ENCODE results near the gene TSC22D4.
"Not testable (repeated sequence)": the region's sequence is repeated elsewhere in the genome, so short reads cannot be mapped to it uniquely, and the experiment has no call there.

The TSC22D4 gene

GRCh38 chr7:100513212-100513810 is 34.3 kb upstream of the TSC22D4 start:
- peaks cover 28% of the 10 kb centered on the region for H3K4me1 ChIP-seq (ENCODE audit: control insufficient read depth, insufficient read depth, low read length)
- no peaks in the 10 kb centered on the region for H3K36me3 ChIP-seq (ENCODE audit: control insufficient read depth, insufficient read depth, low read length, severe bottlenecking)
- H3K4me3 ChIP-seq (ENCODE audit: low read length), result no peak overlapping the region
- H3K27me3 ChIP-seq (replicated peaks; ENCODE audit: control insufficient read depth, insufficient read depth, low read length), result no peaks in the 10 kb centered on the region
- no peak overlapping the region for H3K9ac ChIP-seq (ENCODE audit: low read length)
- no peaks in the 10 kb centered on the region for H3K9me3 ChIP-seq (ENCODE audit: control insufficient read depth, low read length)
- DNase-seq (ENCODE audit: low read depth), result no peak

DNA sequence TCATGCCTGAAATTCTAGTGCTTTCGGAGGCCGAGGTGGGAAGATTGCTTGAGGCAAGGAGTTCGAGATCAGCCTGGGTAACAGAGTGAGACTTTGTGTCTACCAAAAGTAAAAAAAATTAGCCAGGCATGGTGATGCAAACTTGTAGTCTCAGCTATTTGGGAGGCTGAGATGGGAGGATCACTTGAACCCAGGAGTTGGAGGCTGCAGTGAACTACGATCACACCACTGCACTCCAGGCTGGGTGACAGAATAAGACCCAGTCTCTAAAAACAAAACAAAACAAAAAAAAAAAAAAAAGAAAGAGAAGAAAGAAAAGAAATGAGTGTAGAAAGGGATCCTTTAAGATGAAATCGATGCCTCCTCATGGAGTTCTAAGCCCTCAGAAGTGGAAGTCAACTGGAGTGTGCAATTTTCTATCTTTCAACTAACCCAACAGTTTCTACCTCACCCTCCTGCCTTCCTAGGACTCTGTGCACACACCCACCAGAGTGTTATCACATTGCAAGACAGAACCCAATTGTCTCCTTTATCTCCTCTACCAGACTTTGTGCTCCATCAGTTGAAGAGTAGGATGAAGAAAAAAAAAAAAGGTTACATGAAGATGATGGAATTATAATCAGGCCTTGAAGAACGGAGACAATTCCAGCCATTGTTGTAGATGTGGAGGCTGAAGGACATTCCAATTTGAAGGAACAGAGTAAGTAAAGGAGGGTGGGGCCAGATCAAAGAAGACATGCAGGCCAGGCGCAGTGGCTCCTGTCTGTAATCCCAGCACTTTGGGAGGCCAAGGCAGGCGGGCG is 31.6 kb upstream of the TSC22D4 start:
- Histone ChIP-seq H3K4me3 (ENCODE audit: low read length) (no peak overlapping the region), H3K4me1 (ENCODE audit: control insufficient read depth, insufficient read depth, low read length) (peaks cover 17% of the 10 kb centered on the region), H3K9ac (ENCODE audit: low read length) (no peak overlapping the region), H3K9me3 (ENCODE audit: control insufficient read depth, low read length) (no peaks in the 10 kb centered on the region), H3K27me3 (replicated peaks; ENCODE audit: control insufficient read depth, insufficient read depth, low read length) (no peaks in the 10 kb centered on the region), H3K36me3 (ENCODE audit: control insufficient read depth, insufficient read depth, low read length, severe bottlenecking) (no peaks in the 10 kb centered on the region)
- no peak for DNase-seq (ENCODE audit: low read depth)

GRCh38 chr7:100509231-100509630 is 30.2 kb upstream of the TSC22D4 start:
- Histone ChIP-seq H3K36me3 (ENCODE audit: control insufficient read depth, insufficient read depth, low read length, severe bottlenecking) (no peaks in the 10 kb centered on the region), H3K27me3 (replicated peaks; ENCODE audit: control insufficient read depth, insufficient read depth, low read length) (no peaks in the 10 kb centered on the region), H3K9me3 (ENCODE audit: control insufficient read depth, low read length) (no peaks in the 10 kb centered on the region), H3K4me3 (ENCODE audit: low read length) (no peak overlapping the region), H3K9ac (ENCODE audit: low read length) (no peak overlapping the region), H3K4me1 (ENCODE audit: control insufficient read depth, insufficient read depth, low read length) (peaks cover 6% of the 10 kb centered on the region)
- no peak for DNase-seq (ENCODE audit: low read depth)

DNA sequence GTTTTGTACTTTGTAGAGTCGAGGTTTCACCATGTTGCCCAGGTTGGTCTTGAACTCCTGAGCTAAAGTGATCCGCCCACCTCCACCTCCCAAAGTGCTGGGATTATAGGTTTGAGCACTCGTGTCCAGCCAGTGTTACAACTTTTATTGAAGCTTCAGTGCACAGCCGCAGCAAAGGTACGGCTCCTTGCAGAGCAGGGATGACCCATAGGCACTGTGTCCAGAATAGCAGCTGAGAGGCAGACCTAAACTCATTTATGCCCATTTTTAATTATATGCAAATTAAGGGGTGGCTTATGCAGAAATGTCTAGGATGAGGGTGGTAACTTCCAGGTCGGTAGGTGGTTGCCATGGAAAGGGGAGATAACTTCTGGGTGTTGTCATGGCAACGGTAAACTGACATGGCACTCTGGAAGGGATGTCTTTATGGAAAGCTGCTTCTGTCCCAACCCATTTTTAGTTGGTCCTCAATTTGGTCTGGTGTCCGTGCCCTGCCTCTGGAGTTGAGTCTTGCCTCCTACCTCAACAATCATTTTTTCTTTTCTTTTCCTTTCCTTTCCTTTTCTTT is 27.4 kb upstream of the TSC22D4 start:
- no peak for DNase-seq (ENCODE audit: low read depth)
- H3K36me3 ChIP-seq (ENCODE audit: control insufficient read depth, insufficient read depth, low read length, severe bottlenecking), result no peaks in the 10 kb centered on the region

GRCh38 chr7:100504887-100505611 is 26.0 kb upstream of the TSC22D4 start:
- H3K36me3 ChIP-seq (ENCODE audit: control insufficient read depth, insufficient read depth, low read length, severe bottlenecking), result no peaks in the 10 kb centered on the region
- peaks cover 13% of the 10 kb centered on the region for H3K4me1 ChIP-seq (ENCODE audit: control insufficient read depth, insufficient read depth, low read length)
- H3K27me3 ChIP-seq (replicated peaks; ENCODE audit: control insufficient read depth, insufficient read depth, low read length), result no peaks in the 10 kb centered on the region
- no peak overlapping the region for H3K4me3 ChIP-seq (ENCODE audit: low read length)
- no peak for DNase-seq (ENCODE audit: low read depth)
- no peaks in the 10 kb centered on the region for H3K9me3 ChIP-seq (ENCODE audit: control insufficient read depth, low read length)
- H3K9ac ChIP-seq (ENCODE audit: low read length), result no peak overlapping the region

More for the DNA sequence above, 27.4 kb upstream of the TSC22D4 start:
- H3K9ac ChIP-seq (ENCODE audit: low read length), result no peak overlapping the region
- H3K27me3 ChIP-seq (replicated peaks; ENCODE audit: control insufficient read depth, insufficient read depth, low read length), result no peaks in the 10 kb centered on the region
- H3K4me3 ChIP-seq (ENCODE audit: low read length), result no peak overlapping the region
- no peaks in the 10 kb centered on the region for H3K9me3 ChIP-seq (ENCODE audit: control insufficient read depth, low read length)
- peaks cover 13% of the 10 kb centered on the region for H3K4me1 ChIP-seq (ENCODE audit: control insufficient read depth, insufficient read depth, low read length)

GRCh38 chr7:100504031-100504430 is 25.0 kb upstream of the TSC22D4 start:
- DNase-seq (ENCODE audit: low read depth); H3K27me3 ChIP-seq (replicated peaks; ENCODE audit: control insufficient read depth, insufficient read depth, low read length); H3K36me3 ChIP-seq (ENCODE audit: control insufficient read depth, insufficient read depth, low read length, severe bottlenecking); H3K9me3 ChIP-seq (ENCODE audit: control insufficient read depth, low read length); H3K4me1 ChIP-seq (ENCODE audit: control insufficient read depth, insufficient read depth, low read length); H3K9ac ChIP-seq (ENCODE audit: low read length); H3K4me3 ChIP-seq (ENCODE audit: low read length): not testable (repeated sequence)

DNA sequence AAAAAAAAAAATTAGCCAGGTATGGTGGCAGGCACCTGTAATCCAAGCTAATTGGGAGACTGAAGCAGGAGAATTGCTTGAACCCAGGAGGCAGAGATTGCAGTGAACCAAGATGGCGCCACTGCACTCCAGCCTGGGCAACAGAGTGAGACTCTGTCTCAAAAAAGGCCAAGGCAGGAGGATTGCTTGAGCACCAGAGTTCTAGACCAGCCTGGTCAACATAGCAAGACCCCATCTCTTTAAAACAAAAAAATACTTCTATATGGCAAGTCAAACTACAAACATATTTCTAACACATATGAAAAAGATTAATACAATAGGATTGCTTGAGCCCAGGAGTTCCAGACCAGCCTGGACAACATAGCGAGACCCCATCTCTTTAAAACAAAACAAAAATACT is 21.7 kb upstream of the TSC22D4 start:
- H3K27me3 ChIP-seq (replicated peaks; ENCODE audit: control insufficient read depth, insufficient read depth, low read length); H3K9me3 ChIP-seq (ENCODE audit: control insufficient read depth, low read length); H3K4me3 ChIP-seq (ENCODE audit: low read length); H3K36me3 ChIP-seq (ENCODE audit: control insufficient read depth, insufficient read depth, low read length, severe bottlenecking); DNase-seq (ENCODE audit: low read depth); H3K4me1 ChIP-seq (ENCODE audit: control insufficient read depth, insufficient read depth, low read length); H3K9ac ChIP-seq (ENCODE audit: low read length): not testable (repeated sequence)

- Histone ChIP-seq H3K36me3 (ENCODE audit: control insufficient read depth, insufficient read depth, low read length, severe bottlenecking) (no peaks in the 10 kb centered on the region), H3K4me1 (ENCODE audit: control insufficient read depth, insufficient read depth, low read length) (no peaks in the 10 kb centered on the region), H3K27me3 (replicated peaks; ENCODE audit: control insufficient read depth, insufficient read depth, low read length) (no peaks in the 10 kb centered on the region), H3K4me3 (ENCODE audit: low read length) (no peak overlapping the region), H3K9me3 (ENCODE audit: control insufficient read depth, low read length) (no peaks in the 10 kb centered on the region), H3K9ac (ENCODE audit: low read length) (no peak overlapping the region)
- no peak for DNase-seq (ENCODE audit: low read depth)
Measured at GRCh38 chr7:100496509-100496908, 17.5 kb upstream of the TSC22D4 start.

DNA sequence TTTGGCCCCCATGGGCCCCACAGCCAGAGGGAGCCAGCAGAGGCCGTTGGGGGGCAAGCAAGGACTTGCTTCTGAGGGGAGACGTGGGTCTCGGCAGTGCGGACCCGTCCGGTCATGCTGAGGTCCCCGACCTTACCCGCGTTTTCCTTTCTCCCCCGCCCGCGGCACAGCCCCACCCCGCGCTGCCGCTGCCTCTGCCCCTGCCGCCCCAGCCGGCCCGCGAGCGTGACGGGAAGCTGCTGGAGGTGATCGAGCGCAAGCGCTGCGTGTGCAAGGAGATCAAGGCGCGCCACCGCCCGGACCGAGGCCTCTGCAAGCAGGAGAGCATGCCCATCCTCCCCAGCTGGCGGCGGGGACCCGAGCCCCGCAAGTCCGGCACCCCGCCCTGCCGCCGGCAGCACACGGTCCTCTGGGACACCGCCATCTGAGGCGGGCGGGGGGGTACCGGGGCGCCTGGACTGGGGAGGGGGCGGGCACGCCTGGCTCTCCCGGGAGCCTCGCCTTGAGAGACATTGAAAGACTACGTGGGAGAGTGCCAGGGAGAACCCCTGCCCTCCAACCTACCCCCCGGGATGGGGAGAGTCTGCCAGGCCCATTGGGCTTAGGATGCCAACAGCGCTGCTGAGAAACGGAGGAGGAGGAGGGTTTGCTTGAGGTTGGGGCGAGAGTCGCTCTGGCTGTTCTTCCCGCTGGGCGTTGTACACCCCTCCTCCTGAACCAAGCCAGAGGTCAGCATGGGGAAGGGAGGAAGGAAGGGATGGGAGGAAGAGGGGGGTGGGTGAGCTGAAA is 14.7 kb upstream of the TSC22D4 start:
- no peak for DNase-seq (ENCODE audit: low read depth)
- no peaks in the 10 kb centered on the region for H3K9me3 ChIP-seq (ENCODE audit: control insufficient read depth, low read length)
- H3K27me3 ChIP-seq (replicated peaks; ENCODE audit: control insufficient read depth, insufficient read depth, low read length), result no peaks in the 10 kb centered on the region
- H3K4me3 ChIP-seq (ENCODE audit: low read length), result peak overlapping the region; percentile 52
- no peaks in the 10 kb centered on the region for H3K36me3 ChIP-seq (ENCODE audit: control insufficient read depth, insufficient read depth, low read length, severe bottlenecking)
- no peak overlapping the region for H3K9ac ChIP-seq (ENCODE audit: low read length)
- no peaks in the 10 kb centered on the region for H3K4me1 ChIP-seq (ENCODE audit: control insufficient read depth, insufficient read depth, low read length)

DNA sequence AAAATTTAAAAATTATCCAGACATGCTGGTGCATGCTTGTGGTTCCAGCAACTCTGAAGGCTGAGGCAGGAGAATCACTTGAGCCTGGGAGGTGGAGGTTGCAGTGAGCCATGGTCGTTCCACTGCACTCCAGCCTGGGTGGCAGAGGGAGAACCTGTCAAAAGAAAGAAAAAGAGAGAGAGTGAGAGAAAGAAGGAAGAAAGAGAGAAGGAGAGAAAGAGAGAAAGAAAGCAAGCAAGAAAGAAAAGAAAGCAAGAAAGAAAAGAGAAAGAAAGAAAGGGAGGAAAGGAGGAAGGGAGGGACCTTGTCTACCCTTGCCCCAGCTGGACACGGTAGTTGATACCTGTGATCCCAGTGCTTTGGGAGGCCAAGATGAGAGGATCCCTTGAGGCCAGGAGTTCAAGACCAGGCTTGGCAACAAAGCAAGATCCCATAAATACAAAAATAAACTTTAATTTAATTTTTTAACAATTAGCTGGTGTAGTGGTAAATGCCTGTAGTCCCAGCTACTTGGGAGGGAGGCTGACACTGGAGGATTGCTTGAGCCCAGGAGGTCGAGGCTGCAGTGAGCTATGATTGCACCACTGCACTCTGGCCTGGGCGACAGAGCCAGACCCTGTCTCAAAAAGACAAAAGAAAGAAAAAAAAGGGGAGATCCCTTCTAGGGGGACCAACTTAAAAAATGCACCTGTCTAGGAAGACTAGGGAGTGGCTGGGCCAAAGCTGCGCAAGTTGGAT is 13.9 kb upstream of the TSC22D4 start:
- no peak for DNase-seq (ENCODE audit: low read depth)
- Histone ChIP-seq H3K27me3 (replicated peaks; ENCODE audit: control insufficient read depth, insufficient read depth, low read length) (no peaks in the 10 kb centered on the region), H3K9ac (ENCODE audit: low read length) (no peak overlapping the region), H3K4me1 (ENCODE audit: control insufficient read depth, insufficient read depth, low read length) (no peaks in the 10 kb centered on the region), H3K4me3 (ENCODE audit: low read length) (peak overlapping the region; percentile 52), H3K9me3 (ENCODE audit: control insufficient read depth, low read length) (no peaks in the 10 kb centered on the region), H3K36me3 (ENCODE audit: control insufficient read depth, insufficient read depth, low read length, severe bottlenecking) (no peaks in the 10 kb centered on the region)

Measured in adipocyte (in vitro differentiated cells).